Caco-2 (cell line): ENCODE data around the gene LYZ. TPM values are rescaled to one million over a fixed set of nuclear protein-coding genes. Genes with fewer than 3 reads are reported as not detected.

ENCODE experiments used
- BruUV-seq: library from RNA; stranded (reverse); fragments of 400-500 nt; replicated peaks from 2 replicates; lab custom pipeline; 2021; lab: Mats Ljungman, UMichigan
- CTCF ChIA-PET: fragments of 300-600 bp; sonication (Branson Sonifier 250); formaldehyde crosslinking; loops from one replicate; lab custom pipeline; 2022; ENCODE audit warnings: antibody characterized with exemption; lab: Charles Lee
- POLR2A ChIA-PET: fragments of 300-600 bp; sonication (Branson Sonifier 250); formaldehyde crosslinking; loops from one replicate; lab custom pipeline; 2022; ENCODE audit warnings: antibody characterized with exemption; lab: Charles Lee
- DNase-seq, 2 experiments: peaks; one replicate each; pipeline versions ENCODE4 v3.0.0 to v3.0.0-alpha.2; 2020 to 2022
- H3K27me3 ChIP-seq: replicated peaks from 2 replicates; pipeline ENCODE4 v1.6.0; 2011; ENCODE audit warnings: low read length; ENCODE audit not compliant: control insufficient read depth, insufficient read depth
- H3K36me3 ChIP-seq: 2 replicates; pipeline ENCODE4 v1.5.1; 2011; ENCODE audit warnings: low read length; ENCODE audit not compliant: control insufficient read depth, insufficient read depth
- H3K4me1 ChIP-seq: fragments of 250-450 bp; sonication (Bioruptor Pico); 2 replicates; pipeline ENCODE4 v1.5.1; 2020; ENCODE audit warnings: mild to moderate bottlenecking
- H3K4me3 ChIP-seq: 2 replicates; pipeline ENCODE4 v1.5.1; 2011; ENCODE audit warnings: low read depth, mild to moderate bottlenecking, control low read depth, low read length
- H3K9me3 ChIP-seq: fragments of 250-450 bp; sonication (Bioruptor Pico); 2 replicates; pipeline ENCODE4 v1.5.1; 2020; ENCODE audit warnings: mild to moderate bottlenecking, moderate library complexity
- H3K27ac Mint-ChIP-seq: one replicate; pipeline ENCODE4 v1.8.0; 2022; ENCODE audit warnings: mixed read lengths; ENCODE audit not compliant: unreplicated experiment
- H3K27me3 Mint-ChIP-seq: one replicate; pipeline ENCODE4 v1.8.0; 2022; ENCODE audit warnings: mixed read lengths; ENCODE audit not compliant: insufficient read depth, unreplicated experiment
- H3K36me3 Mint-ChIP-seq: one replicate; pipeline ENCODE4 v1.8.0; 2022; ENCODE audit warnings: mild to moderate bottlenecking, mixed read lengths; ENCODE audit not compliant: insufficient read depth, unreplicated experiment
- H3K4me1 Mint-ChIP-seq: one replicate; pipeline ENCODE4 v1.8.0; 2022; ENCODE audit warnings: low read depth, mixed read lengths; ENCODE audit not compliant: unreplicated experiment
- H3K4me3 Mint-ChIP-seq: one replicate; pipeline ENCODE4 v1.8.0; 2022; ENCODE audit warnings: mild to moderate bottlenecking, moderate library complexity, mixed read lengths; ENCODE audit not compliant: unreplicated experiment
- H3K9me3 Mint-ChIP-seq: one replicate; pipeline ENCODE4 v1.8.0; 2022; ENCODE audit warnings: mixed read lengths; ENCODE audit not compliant: unreplicated experiment
- CTCF ChIP-seq, 2 experiments: fragments of 200-600 bp in 1 of 2; IDR thresholded peaks; 1 replicate in 1 of 2; 2 replicates in 1 of 2; pipeline versions ENCODE4 v1.5.1 to v1.8.0; 2011 to 2022; ENCODE audit warnings: antibody characterized with exemption in 1 of 2, control low read depth in 1 of 2, inconsistent platforms in 1 of 2, low read depth in 1 of 2, low read length in 1 of 2, mild to moderate bottlenecking in 1 of 2, moderate library complexity in 1 of 2; ENCODE audit not compliant: insufficient read depth in 1 of 2, severe bottlenecking in 1 of 2, unreplicated experiment in 1 of 2
- intact Hi-C: fragments of 100-400 bp; cut with micrococcal nuclease; formaldehyde crosslinking; loops from one replicate; pipeline ENCODE4 v1.10.0; 2022; ENCODE audit not compliant: unreplicated experiment
- total RNA-seq: library from RNA; stranded (reverse); gene quantifications from 2 replicates; pipeline ENCODE4 v1.2.3, GENCODE V29; 2022

Gene LYZ
- total RNA-seq, 1 experiment from 2014 or later, result 16.9 TPM

DNA sequence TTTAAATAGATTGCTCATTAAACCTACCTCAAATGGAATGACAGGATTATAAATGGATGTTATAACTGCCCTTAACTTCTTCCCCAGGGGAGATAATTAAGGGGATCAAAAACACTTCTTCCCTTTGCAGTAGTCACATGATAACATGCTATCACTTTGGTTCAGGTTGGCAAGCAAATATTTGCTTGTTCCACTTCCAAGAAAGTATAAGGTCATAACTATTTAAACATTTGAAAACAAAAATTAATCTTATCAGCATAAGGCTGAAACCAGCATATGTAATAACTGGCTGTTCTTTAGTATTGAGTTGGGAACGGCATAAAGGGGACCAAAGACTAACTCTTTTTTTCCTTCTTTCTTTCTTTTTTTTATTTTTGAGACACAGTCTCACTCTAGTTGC lies 2.4 kb upstream of the LYZ start:
- H3K27me3 ChIP-seq, result no peaks in the 10 kb centered on the region
- DNase-seq, result no peak
- Mint-ChIP-seq H3K9me3 (no peaks in the 10 kb centered on the region), H3K4me1 (peaks cover 21% of the 10 kb centered on the region), H3K27ac (no peak overlapping the region), H3K36me3 (peaks cover 6% of the 10 kb centered on the region), H3K27me3 (no peaks in the 10 kb centered on the region), H3K4me3 (no peak overlapping the region)
- no peak for TF ChIP-seq CTCF (IDR thresholded peaks at IDR 0.05; ENCODE audit: insufficient read depth in 1 of 2, low read depth in 1 of 2, low read length in 1 of 2, severe bottlenecking in 1 of 2, unreplicated experiment in 1 of 2)
- H3K4me1 ChIP-seq, result peaks cover 53% of the 10 kb centered on the region
- BruUV-seq, result no TSS peak
- H3K36me3 ChIP-seq, result no peaks in the 10 kb centered on the region
- H3K4me3 ChIP-seq, result no peak overlapping the region
- POLR2A ChIA-PET, result no interaction called here
- CTCF ChIA-PET, result no interaction called here
- intact Hi-C loops, result no loop called here
- no peaks in the 10 kb centered on the region for H3K9me3 ChIP-seq

GRCh38 chr12:69350002-69350626 lies 1.9 kb downstream of the LYZ start:
- ChIA-PET CTCF (no interaction called here), POLR2A (no interaction called here)
- Histone ChIP-seq H3K9me3 (no peaks in the 10 kb centered on the region), H3K4me1 (peaks cover 25% of the 10 kb centered on the region), H3K36me3 (no peaks in the 10 kb centered on the region), H3K27me3 (no peaks in the 10 kb centered on the region), H3K4me3 (no peak overlapping the region)
- TF ChIP-seq CTCF (IDR thresholded peaks at IDR 0.05; ENCODE audit: insufficient read depth in 1 of 2, low read depth in 1 of 2, low read length in 1 of 2, severe bottlenecking in 1 of 2, unreplicated experiment in 1 of 2), result no peak
- no peaks in the 10 kb centered on the region for H3K36me3 Mint-ChIP-seq
- no peak overlapping the region for H3K27ac Mint-ChIP-seq
- intact Hi-C loops, result loop anchor here (10.0 kb wide), 1 partner anchor 525 kb away; no protein-coding TSS in a partner anchor
- no peaks in the 10 kb centered on the region for H3K27me3 Mint-ChIP-seq
- H3K9me3 Mint-ChIP-seq, result no peaks in the 10 kb centered on the region
- H3K4me3 Mint-ChIP-seq, result no peak overlapping the region
- H3K4me1 Mint-ChIP-seq, result peaks cover 17% of the 10 kb centered on the region
- no TSS peak for BruUV-seq
- no peak for DNase-seq

- H3K27ac Mint-ChIP-seq, result no peak overlapping the region
- Histone ChIP-seq H3K4me3 (no peak overlapping the region), H3K36me3 (no peaks in the 10 kb centered on the region), H3K4me1 (peaks cover 18% of the 10 kb centered on the region), H3K27me3 (no peaks in the 10 kb centered on the region), H3K9me3 (no peaks in the 10 kb centered on the region)
- H3K4me3 Mint-ChIP-seq, result no peak overlapping the region
- no peak for DNase-seq
- H3K36me3 Mint-ChIP-seq, result no peaks in the 10 kb centered on the region
- no TSS peak for BruUV-seq
- TF ChIP-seq CTCF (IDR thresholded peaks at IDR 0.05; ENCODE audit: insufficient read depth in 1 of 2, low read depth in 1 of 2, low read length in 1 of 2, severe bottlenecking in 1 of 2, unreplicated experiment in 1 of 2), result no peak
- H3K9me3 Mint-ChIP-seq, result no peaks in the 10 kb centered on the region
- H3K4me1 Mint-ChIP-seq, result peaks cover 18% of the 10 kb centered on the region
- ChIA-PET CTCF (no interaction called here), POLR2A (no interaction called here)
- no peaks in the 10 kb centered on the region for H3K27me3 Mint-ChIP-seq
- intact Hi-C loops, result loop anchor here (10.0 kb wide), 1 partner anchor 524 kb away; no protein-coding TSS in a partner anchor
Observed at GRCh38 chr12:69350777-69351176, 2.6 kb downstream of the LYZ start.
